ENCODE data around the gene SLC16A7. TPM values are rescaled to one million over a fixed set of nuclear protein-coding genes. Genes with fewer than 3 reads are reported as not detected.

The SLC16A7 gene
- total and polyA plus RNA-seq, 10 of the 15 experiments (the other 5 are each of a cell fraction or from before 2014, with no cell fraction given) = 1.5 to 12.9 (median 6.7) TPM

DNA sequence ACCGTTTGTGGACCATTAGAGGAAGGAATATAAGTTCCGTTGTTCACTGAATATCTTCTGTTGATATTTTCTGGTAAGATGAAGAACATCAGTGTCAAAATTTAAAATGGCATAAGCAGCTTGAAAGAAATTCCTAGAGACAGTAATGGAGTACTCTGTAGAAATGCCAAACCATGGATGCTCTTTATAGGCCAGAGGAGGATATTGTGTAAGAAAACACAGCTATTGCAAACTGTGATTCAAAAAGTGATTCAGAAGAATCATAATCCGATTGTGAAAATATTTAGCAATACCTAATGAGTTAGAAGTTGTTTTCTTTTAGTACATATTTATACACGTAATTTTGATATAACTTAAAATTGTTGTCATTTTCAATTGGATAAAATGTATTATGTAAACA lies 102.8 kb downstream of the SLC16A7 start:
- CTCF ChIA-PET = no interaction called here
- H2AFZ ChIP-seq (ENCODE audit: control insufficient read depth, low read depth, low read length) = no peak overlapping the region
- no TSS peak for BruUV-seq (replicated peaks)
- no peak overlapping the region for H3K9ac ChIP-seq (ENCODE audit: control insufficient read depth, insufficient read depth, low read length)
- H3K4me3 ChIP-seq = no peak overlapping the region
- in situ Hi-C loops (cut with MboI) = no loop called here
- H4K20me1 ChIP-seq (ENCODE audit: control insufficient read depth, insufficient read depth) = no peaks in the 10 kb centered on the region
- no peaks in the 10 kb centered on the region for H3K4me1 ChIP-seq (ENCODE audit: control insufficient read depth, insufficient read depth, low read length)
- WGBS (ENCODE audit: insufficient coverage, insufficient replicate concordance, low lambda C conversion rate, missing lambda C conversion rate) = 54% methylated on average over 4 of the region's 4 CpGs
- SMC1A ChIA-PET (ENCODE audit: uncharacterized antibody, unreplicated experiment) = interaction anchor here (1.2 kb wide), 1 partner anchor 10 kb away, joined by 3 read pairs; no protein-coding TSS in a partner anchor
- no peaks in the 10 kb centered on the region for H3K79me2 ChIP-seq (ENCODE audit: control insufficient read depth, insufficient read depth, low read length)
- H3K27me3 ChIP-seq (replicated peaks in 1 of 2; ENCODE audit: control insufficient read depth in 2 of 2, insufficient read depth in 2 of 2, low read length in 1 of 2) = no peaks in the 10 kb centered on the region
- H3K9me3 ChIP-seq (replicated peaks; ENCODE audit: control insufficient read depth, insufficient read depth, low read length) = no peaks in the 10 kb centered on the region
- intact Hi-C loops (cut with micrococcal nuclease; ENCODE audit: unreplicated experiment) = no loop called here
- no peak overlapping the region for H3K4me2 ChIP-seq (ENCODE audit: control insufficient read depth, insufficient read depth)
- no peaks in the 10 kb centered on the region for H3K36me3 ChIP-seq (ENCODE audit: control insufficient read depth in 2 of 2, insufficient read depth in 2 of 2, low read length in 1 of 2)
- POLR2A ChIA-PET = no interaction called here
- RAD21 ChIA-PET (ENCODE audit: unreplicated experiment) = no interaction called here
- ATAC-seq = no peak
- H3K27ac ChIP-seq (ENCODE audit: control insufficient read depth, insufficient read depth) = no peak overlapping the region
- no peak for DNase-seq (ENCODE audit: low read depth, low spot score)
- TF ChIP-seq, protein P1, sequence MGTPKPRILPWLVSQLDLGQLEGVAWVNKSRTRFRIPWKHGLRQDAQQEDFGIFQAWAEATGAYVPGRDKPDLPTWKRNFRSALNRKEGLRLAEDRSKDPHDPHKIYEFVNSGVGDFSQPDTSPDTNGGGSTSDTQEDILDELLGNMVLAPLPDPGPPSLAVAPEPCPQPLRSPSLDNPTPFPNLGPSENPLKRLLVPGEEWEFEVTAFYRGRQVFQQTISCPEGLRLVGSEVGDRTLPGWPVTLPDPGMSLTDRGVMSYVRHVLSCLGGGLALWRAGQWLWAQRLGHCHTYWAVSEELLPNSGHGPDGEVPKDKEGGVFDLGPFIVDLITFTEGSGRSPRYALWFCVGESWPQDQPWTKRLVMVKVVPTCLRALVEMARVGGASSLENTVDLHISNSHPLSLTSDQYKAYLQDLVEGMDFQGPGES (IDR thresholded peaks at IDR 0.05) = no peak
- TF ChIP-seq EZH2 (IDR thresholded peaks at IDR 0.05; ENCODE audit: borderline replicate concordance, control insufficient read depth, low read depth, low read length) (no peak), SIX5 (IDR thresholded peaks at IDR 0.05; ENCODE audit: low read depth, low read length, severe bottlenecking) (no peak), RAD21 (IDR thresholded peaks at IDR 0.05; ENCODE audit: insufficient read depth, low read depth, low read length) (no peak), SREBF1 (IDR thresholded peaks at IDR 0.05; ENCODE audit: low read length) (no peak), TARDBP (IDR thresholded peaks at IDR 0.05; ENCODE audit: borderline replicate concordance) (no peak), SMARCA5 (IDR thresholded peaks at IDR 0.05) (no peak), MEF2A (IDR thresholded peaks at IDR 0.05; ENCODE audit: insufficient read depth, low read depth, low read length) (no peak), RUNX3 (IDR thresholded peaks at IDR 0.05; ENCODE audit: low read length) (no peak), SMAD5 (IDR thresholded peaks at IDR 0.05; ENCODE audit: low read depth) (no peak), CHD4 (IDR thresholded peaks at IDR 0.05) (no peak), CBX5 (IDR thresholded peaks at IDR 0.05; ENCODE audit: low read depth) (no peak), POLR2A (IDR thresholded peaks at IDR 0.05; ENCODE audit: low read depth, low read length) (no peak)
- TF ChIP-seq, protein P2, sequence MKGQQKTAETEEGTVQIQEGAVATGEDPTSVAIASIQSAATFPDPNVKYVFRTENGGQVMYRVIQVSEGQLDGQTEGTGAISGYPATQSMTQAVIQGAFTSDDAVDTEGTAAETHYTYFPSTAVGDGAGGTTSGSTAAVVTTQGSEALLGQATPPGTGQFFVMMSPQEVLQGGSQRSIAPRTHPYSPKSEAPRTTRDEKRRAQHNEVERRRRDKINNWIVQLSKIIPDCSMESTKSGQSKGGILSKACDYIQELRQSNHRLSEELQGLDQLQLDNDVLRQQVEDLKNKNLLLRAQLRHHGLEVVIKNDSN (IDR thresholded peaks at IDR 0.05; ENCODE audit: borderline replicate concordance, extremely low read length, insufficient read depth, low read depth, low read length) = no peak
- TF ChIP-seq, protein P3, sequence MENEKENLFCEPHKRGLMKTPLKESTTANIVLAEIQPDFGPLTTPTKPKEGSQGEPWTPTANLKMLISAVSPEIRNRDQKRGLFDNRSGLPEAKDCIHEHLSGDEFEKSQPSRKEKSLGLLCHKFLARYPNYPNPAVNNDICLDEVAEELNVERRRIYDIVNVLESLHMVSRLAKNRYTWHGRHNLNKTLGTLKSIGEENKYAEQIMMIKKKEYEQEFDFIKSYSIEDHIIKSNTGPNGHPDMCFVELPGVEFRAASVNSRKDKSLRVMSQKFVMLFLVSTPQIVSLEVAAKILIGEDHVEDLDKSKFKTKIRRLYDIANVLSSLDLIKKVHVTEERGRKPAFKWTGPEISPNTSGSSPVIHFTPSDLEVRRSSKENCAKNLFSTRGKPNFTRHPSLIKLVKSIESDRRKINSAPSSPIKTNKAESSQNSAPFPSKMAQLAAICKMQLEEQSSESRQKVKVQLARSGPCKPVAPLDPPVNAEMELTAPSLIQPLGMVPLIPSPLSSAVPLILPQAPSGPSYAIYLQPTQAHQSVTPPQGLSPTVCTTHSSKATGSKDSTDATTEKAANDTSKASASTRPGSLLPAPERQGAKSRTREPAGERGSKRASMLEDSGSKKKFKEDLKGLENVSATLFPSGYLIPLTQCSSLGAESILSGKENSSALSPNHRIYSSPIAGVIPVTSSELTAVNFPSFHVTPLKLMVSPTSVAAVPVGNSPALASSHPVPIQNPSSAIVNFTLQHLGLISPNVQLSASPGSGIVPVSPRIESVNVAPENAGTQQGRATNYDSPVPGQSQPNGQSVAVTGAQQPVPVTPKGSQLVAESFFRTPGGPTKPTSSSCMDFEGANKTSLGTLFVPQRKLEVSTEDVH (IDR thresholded peaks at IDR 0.05; ENCODE audit: low read depth, partially characterized antibody) = no peak
- TF ChIP-seq, protein P4, sequence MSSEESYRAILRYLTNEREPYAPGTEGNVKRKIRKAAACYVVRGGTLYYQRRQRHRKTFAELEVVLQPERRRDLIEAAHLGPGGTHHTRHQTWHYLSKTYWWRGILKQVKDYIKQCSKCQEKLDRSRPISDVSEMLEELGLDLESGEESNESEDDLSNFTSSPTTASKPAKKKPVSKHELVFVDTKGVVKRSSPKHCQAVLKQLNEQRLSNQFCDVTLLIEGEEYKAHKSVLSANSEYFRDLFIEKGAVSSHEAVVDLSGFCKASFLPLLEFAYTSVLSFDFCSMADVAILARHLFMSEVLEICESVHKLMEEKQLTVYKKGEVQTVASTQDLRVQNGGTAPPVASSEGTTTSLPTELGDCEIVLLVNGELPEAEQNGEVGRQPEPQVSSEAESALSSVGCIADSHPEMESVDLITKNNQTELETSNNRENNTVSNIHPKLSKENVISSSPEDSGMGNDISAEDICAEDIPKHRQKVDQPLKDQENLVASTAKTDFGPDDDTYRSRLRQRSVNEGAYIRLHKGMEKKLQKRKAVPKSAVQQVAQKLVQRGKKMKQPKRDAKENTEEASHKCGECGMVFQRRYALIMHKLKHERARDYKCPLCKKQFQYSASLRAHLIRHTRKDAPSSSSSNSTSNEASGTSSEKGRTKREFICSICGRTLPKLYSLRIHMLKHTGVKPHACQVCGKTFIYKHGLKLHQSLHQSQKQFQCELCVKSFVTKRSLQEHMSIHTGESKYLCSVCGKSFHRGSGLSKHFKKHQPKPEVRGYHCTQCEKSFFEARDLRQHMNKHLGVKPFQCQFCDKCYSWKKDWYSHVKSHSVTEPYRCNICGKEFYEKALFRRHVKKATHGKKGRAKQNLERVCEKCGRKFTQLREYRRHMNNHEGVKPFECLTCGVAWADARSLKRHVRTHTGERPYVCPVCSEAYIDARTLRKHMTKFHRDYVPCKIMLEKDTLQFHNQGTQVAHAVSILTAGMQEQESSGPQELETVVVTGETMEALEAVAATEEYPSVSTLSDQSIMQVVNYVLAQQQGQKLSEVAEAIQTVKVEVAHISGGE (CRISPR knock-in tag; IDR thresholded peaks at IDR 0.05) = no peak
- TF ChIP-seq, protein P5, sequence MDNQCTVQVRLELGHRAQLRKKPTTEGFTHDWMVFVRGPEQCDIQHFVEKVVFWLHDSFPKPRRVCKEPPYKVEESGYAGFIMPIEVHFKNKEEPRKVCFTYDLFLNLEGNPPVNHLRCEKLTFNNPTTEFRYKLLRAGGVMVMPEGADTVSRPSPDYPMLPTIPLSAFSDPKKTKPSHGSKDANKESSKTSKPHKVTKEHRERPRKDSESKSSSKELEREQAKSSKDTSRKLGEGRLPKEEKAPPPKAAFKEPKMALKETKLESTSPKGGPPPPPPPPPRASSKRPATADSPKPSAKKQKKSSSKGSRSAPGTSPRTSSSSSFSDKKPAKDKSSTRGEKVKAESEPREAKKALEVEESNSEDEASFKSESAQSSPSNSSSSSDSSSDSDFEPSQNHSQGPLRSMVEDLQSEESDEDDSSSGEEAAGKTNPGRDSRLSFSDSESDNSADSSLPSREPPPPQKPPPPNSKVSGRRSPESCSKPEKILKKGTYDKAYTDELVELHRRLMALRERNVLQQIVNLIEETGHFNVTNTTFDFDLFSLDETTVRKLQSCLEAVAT (IDR thresholded peaks at IDR 0.05) = no peak
- FAIRE-seq = no peak
